Mesodermal cell (in vitro differentiated cells): Measurements from ENCODE around the gene NDUFAF2.

ENCODE experiments used
- H3K27ac ChIP-seq: 2 replicates; pipeline ENCODE4 v1.7.0; 2013; ENCODE audit warnings: mild to moderate bottlenecking, low read depth, low read length, moderate library complexity; ENCODE audit not compliant: severe bottlenecking
- H3K36me3 ChIP-seq: 2 replicates; pipeline ENCODE4 v1.7.1; 2013; ENCODE audit warnings: mild to moderate bottlenecking, low read length, moderate library complexity; ENCODE audit not compliant: control insufficient read depth, insufficient read depth
- H3K4me1 ChIP-seq: one replicate; pipeline ENCODE4 v1.7.1; 2013; ENCODE audit warnings: mild to moderate bottlenecking, low read length; ENCODE audit not compliant: insufficient read depth, control insufficient read depth, poor library complexity, severe bottlenecking
- H3K4me3 ChIP-seq: 2 replicates; pipeline ENCODE4 v1.7.0; 2013; ENCODE audit warnings: low read length, control low read depth, mild to moderate bottlenecking; ENCODE audit not compliant: insufficient read depth, poor library complexity, severe bottlenecking; ENCODE audit errors: extremely low read depth
- H3K9me3 ChIP-seq: 2 replicates; pipeline ENCODE4 v1.7.1; 2013; ENCODE audit warnings: mild to moderate bottlenecking, low read length, moderate library complexity; ENCODE audit not compliant: control insufficient read depth
- WGBS, 2 experiments: methylation state at CpG; one replicate each; pipeline ENCODE4 v1.1.5; 2013; ENCODE audit warnings: missing lambda C conversion rate in 2 of 2; ENCODE audit not compliant: insufficient coverage in 2 of 2; 5-methylcytosine and 5-hydroxymethylcytosine counted together

Gene NDUFAF2

GRCh38 chr5:61047346-61047745 is 102.3 kb downstream of the NDUFAF2 start:
- H3K4me1 ChIP-seq = peaks cover 6% of the 10 kb centered on the region
- H3K36me3 ChIP-seq = no peaks in the 10 kb centered on the region
- no peak overlapping the region for H3K27ac ChIP-seq
- no peak overlapping the region for H3K4me3 ChIP-seq
- H3K9me3 ChIP-seq = peaks cover 5% of the 10 kb centered on the region

GRCh38 chr5:61048534-61048933 is 103.5 kb downstream of the NDUFAF2 start:
- Histone ChIP-seq H3K27ac (no peak overlapping the region), H3K9me3 (peaks cover 5% of the 10 kb centered on the region), H3K36me3 (no peaks in the 10 kb centered on the region), H3K4me1 (peaks cover 17% of the 10 kb centered on the region), H3K4me3 (no peak overlapping the region)
- 43% methylated on average over 1 of the region's 1 CpG; no CpG with 5 or more reads in 1 of the 2 experiments for WGBS, 2 experiments

- Histone ChIP-seq H3K36me3 (no peaks in the 10 kb centered on the region), H3K9me3 (no peaks in the 10 kb centered on the region), H3K4me1 (peaks cover 17% of the 10 kb centered on the region), H3K4me3 (no peak overlapping the region), H3K27ac (no peak overlapping the region)
- 100% methylated on average over 1 of the region's 1 CpG; no CpG with 5 or more reads in 1 of the 2 experiments for WGBS, 2 experiments
Observed at GRCh38 chr5:61050292-61050691, 105.3 kb downstream of the NDUFAF2 start.

- Histone ChIP-seq H3K4me1 (peaks cover 17% of the 10 kb centered on the region), H3K27ac (peak overlapping the region; percentile 69), H3K4me3 (no peak overlapping the region), H3K9me3 (no peaks in the 10 kb centered on the region), H3K36me3 (no peaks in the 10 kb centered on the region)
- WGBS, 2 experiments = no CpG with 5 or more reads among the region's 1 CpG
Observed at GRCh38 chr5:61051267-61051666, 106.3 kb downstream of the NDUFAF2 start.

- Histone ChIP-seq H3K27ac (no peak overlapping the region), H3K4me1 (peaks cover 17% of the 10 kb centered on the region), H3K36me3 (no peaks in the 10 kb centered on the region), H3K9me3 (no peaks in the 10 kb centered on the region), H3K4me3 (no peak overlapping the region)
- WGBS, 2 experiments = no CpG with 5 or more reads among the region's 2 CpGs
Observed at GRCh38 chr5:61052882-61053281, 107.9 kb downstream of the NDUFAF2 start.

GRCh38 chr5:61053937-61054336 is 108.9 kb downstream of the NDUFAF2 start:
- H3K4me3 ChIP-seq = no peak overlapping the region
- WGBS, 2 experiments = 100% methylated on average over 1 of the region's 2 CpGs; no CpG with 5 or more reads in 1 of the 2 experiments
- H3K9me3 ChIP-seq = no peaks in the 10 kb centered on the region
- peaks cover 12% of the 10 kb centered on the region for H3K4me1 ChIP-seq
- H3K36me3 ChIP-seq = no peaks in the 10 kb centered on the region
- no peak overlapping the region for H3K27ac ChIP-seq

- Histone ChIP-seq H3K4me3 (no peak overlapping the region), H3K9me3 (no peaks in the 10 kb centered on the region), H3K4me1 (peaks cover 12% of the 10 kb centered on the region), H3K27ac (no peak overlapping the region), H3K36me3 (no peaks in the 10 kb centered on the region)
Observed at GRCh38 chr5:61055434-61056006, 110.5 kb downstream of the NDUFAF2 start.

- H3K4me3 ChIP-seq = no peak overlapping the region
- no peaks in the 10 kb centered on the region for H3K4me1 ChIP-seq
- peaks cover 4% of the 10 kb centered on the region for H3K9me3 ChIP-seq
- no peak overlapping the region for H3K27ac ChIP-seq
- no peaks in the 10 kb centered on the region for H3K36me3 ChIP-seq
Observed at GRCh38 chr5:61059499-61059898, 114.5 kb downstream of the NDUFAF2 start.

GRCh38 chr5:61069150-61069549 is 124.1 kb downstream of the NDUFAF2 start:
- H3K4me1 ChIP-seq = peaks cover 5% of the 10 kb centered on the region
- no peaks in the 10 kb centered on the region for H3K36me3 ChIP-seq

GRCh38 chr5:61071526-61071925 is 126.5 kb downstream of the NDUFAF2 start:
- peaks cover 5% of the 10 kb centered on the region for H3K4me1 ChIP-seq
- no peak overlapping the region for H3K27ac ChIP-seq
- H3K9me3 ChIP-seq = no peaks in the 10 kb centered on the region

More at GRCh38 chr5:61069150-61069549, 124.1 kb downstream of the NDUFAF2 start:
- no peaks in the 10 kb centered on the region for H3K9me3 ChIP-seq
- no peak overlapping the region for H3K27ac ChIP-seq
- H3K4me3 ChIP-seq = no peak overlapping the region

GRCh38 chr5:61076626-61077025 is 131.6 kb downstream of the NDUFAF2 start:
- no peaks in the 10 kb centered on the region for H3K4me1 ChIP-seq
- WGBS, 2 experiments = 100% methylated on average over 1 of the region's 1 CpG

More at GRCh38 chr5:61071526-61071925, 126.5 kb downstream of the NDUFAF2 start:
- H3K36me3 ChIP-seq = no peaks in the 10 kb centered on the region
- H3K4me3 ChIP-seq = no peak overlapping the region

More at GRCh38 chr5:61076626-61077025, 131.6 kb downstream of the NDUFAF2 start:
- no peak overlapping the region for H3K4me3 ChIP-seq
- no peaks in the 10 kb centered on the region for H3K36me3 ChIP-seq
- no peak overlapping the region for H3K27ac ChIP-seq
- no peaks in the 10 kb centered on the region for H3K9me3 ChIP-seq
